Esophagus muscularis mucosa (tissue), 3 donors: ENCODE measurements around the gene ELAVL3.

ENCODE experiments used
- EP300 ChIP-seq: sonication (generic); formaldehyde crosslinking; IDR thresholded peaks from one replicate; pipeline ENCODE4 v1.6.1; 2017; ENCODE audit warnings: antibody characterized with exemption
- TF ChIP-seq, protein P1 (sequence below), 3 experiments: fragments of 200-600 bp in 2 of 3; fragments of 450-650 bp in 1 of 3; sonication (generic) in 2 of 3; IDR thresholded peaks; one replicate each; pipeline ENCODE4 v1.5.1; 2017 to 2019; ENCODE audit warnings: antibody characterized with exemption in 3 of 3, mild to moderate bottlenecking in 2 of 3, moderate library complexity in 1 of 3

GRCh38 chr19:11530432-11530831 lies 49.6 kb upstream of the ELAVL3 start:
- TF ChIP-seq, protein P1, sequence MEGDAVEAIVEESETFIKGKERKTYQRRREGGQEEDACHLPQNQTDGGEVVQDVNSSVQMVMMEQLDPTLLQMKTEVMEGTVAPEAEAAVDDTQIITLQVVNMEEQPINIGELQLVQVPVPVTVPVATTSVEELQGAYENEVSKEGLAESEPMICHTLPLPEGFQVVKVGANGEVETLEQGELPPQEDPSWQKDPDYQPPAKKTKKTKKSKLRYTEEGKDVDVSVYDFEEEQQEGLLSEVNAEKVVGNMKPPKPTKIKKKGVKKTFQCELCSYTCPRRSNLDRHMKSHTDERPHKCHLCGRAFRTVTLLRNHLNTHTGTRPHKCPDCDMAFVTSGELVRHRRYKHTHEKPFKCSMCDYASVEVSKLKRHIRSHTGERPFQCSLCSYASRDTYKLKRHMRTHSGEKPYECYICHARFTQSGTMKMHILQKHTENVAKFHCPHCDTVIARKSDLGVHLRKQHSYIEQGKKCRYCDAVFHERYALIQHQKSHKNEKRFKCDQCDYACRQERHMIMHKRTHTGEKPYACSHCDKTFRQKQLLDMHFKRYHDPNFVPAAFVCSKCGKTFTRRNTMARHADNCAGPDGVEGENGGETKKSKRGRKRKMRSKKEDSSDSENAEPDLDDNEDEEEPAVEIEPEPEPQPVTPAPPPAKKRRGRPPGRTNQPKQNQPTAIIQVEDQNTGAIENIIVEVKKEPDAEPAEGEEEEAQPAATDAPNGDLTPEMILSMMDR (IDR thresholded peaks at IDR 0.05): peak; percentile 19 to 41 (median 37)
- no peak for TF ChIP-seq EP300
